G401 (cell line): ENCODE data around the gene LMAN1L. TPM values are rescaled to one million over a fixed set of nuclear protein-coding genes. Genes with fewer than 3 reads are reported as not detected.

Experiments
- DNase-seq: peaks from one replicate; pipeline ENCODE4 v3.0.0-alpha.2; 2015; ENCODE audit warnings: low spot score
- in situ Hi-C: cut with HindIII; loops from 2 replicates; pipeline ENCODE4 v1.10.0; 2016; ENCODE audit warnings: low sequenced_read_pairs, mixed read lengths
- total RNA-seq: library from RNA; depleted of rRNA; stranded (reverse); fragments of >200 nt; shearing (Covaris generic); gene quantifications from 2 replicates; pipeline ENCODE4 v1.2.3, GENCODE V29; 2014

Gene LMAN1L
- total RNA-seq, 1 experiment from 2014 or later, result not detected

DNA sequence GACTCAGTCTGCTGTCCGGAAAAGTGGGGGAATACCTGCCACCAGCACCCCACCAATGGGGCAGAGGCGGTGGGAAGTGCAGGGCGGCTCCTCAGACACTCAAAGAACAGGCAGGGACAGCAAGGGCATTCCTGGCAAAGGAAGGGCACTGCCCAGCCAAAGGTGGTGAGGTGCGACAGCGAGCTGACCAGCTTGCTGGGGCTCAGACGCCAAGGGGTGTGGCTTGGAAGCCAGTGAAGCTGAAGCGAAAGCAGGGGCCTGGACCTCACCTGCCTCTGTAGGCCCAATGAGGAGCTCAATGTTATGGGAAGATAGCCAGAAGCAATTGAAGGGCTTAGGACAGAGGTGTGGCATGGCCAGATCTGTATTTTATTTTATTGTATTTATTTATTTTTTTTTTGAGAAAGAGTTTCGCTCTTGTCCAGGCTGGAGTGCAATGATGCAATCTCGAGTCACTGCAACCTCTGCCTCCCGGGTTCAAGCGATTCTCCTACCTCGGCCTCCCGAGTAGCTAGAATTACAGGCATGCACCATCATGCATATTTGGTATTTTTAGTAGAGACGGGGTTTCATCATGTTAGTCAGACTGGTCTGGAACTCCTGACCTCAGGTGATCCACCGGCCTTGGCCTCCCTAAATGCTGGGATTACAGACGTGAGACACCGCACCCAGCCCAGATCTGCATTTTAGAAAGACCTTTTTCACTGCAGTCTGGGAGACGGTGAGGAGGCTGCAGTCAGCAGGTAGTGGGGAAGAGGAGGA, 4.4 kb upstream of the LMAN1L start:
- DNase-seq, result peak; percentile 89
- in situ Hi-C loops, result no loop called here

DNA sequence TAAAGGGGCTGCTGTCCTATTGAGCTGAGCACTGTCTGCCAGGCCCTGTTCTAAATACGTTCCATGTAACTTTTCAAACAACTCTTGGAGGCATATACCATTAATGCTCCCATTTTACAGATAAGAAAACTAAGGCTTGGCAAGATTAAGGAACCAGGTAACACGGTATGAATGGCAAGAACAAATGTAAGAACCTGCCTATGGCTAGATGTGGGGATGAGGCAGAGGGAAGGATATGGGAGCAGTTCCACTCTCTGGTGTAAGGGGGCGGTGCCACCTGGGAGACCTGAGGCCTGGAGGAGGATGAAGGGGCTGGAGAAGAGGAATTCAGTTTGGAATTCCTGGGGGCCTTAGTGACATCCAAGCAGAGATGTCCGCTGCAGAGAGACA, 3.8 kb upstream of the LMAN1L start:
- in situ Hi-C loops, result no loop called here

DNA sequence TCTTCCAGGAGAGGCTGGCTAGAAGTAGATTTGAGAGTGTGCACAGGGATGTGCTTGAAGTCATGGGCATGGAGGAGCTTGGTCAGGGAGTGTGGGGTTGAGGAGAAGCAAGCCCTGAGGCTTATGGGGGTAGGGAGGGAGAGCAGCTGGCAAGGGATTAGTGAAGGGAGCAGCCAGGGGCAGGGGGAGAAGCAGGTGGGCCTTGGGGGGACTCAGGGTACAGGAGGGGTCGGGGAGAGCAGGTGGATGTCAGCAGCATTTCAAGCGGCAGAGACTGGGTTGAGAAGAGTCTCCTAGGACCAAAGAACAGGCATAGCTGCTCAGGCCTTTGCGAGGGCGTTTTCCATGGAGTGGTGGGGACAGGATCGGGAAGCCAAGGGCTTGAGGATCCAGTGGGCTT, 3.4 kb upstream of the LMAN1L start:
- DNase-seq, result no peak
- in situ Hi-C loops, result no loop called here

More for the DNA sequence above, 3.8 kb upstream of the LMAN1L start:
- no peak for DNase-seq

GRCh38 chr15:74809956-74810355, 2.7 kb upstream of the LMAN1L start:
- DNase-seq, result no peak
- in situ Hi-C loops, result no loop called here

GRCh38 chr15:74815121-74815934, 2.7 kb downstream of the LMAN1L start:
- DNase-seq, result peak; percentile 91
- in situ Hi-C loops, result loop anchor here (5.0 kb wide), 1 partner anchor 38 kb away; no protein-coding TSS in a partner anchor

DNA sequence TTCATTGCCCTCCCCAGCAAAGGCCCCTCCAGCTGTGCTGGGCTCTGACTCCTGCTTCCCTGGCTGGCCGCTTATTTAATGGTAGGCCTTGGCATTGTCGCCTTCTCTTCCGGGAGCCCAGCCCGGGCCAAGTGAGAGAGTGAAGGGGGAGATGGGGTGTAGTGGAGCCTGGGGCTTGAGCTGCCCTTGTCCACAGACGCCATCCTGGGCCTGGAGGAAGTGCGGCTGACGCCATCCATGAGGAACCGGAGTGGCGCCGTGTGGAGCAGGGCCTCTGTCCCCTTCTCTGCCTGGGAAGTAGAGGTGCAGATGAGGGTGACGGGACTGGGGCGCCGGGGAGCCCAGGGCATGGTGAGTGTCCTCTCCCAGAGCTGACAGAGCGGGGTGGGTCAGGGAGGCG, 3.3 kb downstream of the LMAN1L start:
- no peak for DNase-seq
- in situ Hi-C loops, result loop anchor here (5.0 kb wide), 1 partner anchor 39 kb away; no protein-coding TSS in a partner anchor

- DNase-seq, result peak; percentile 68
- in situ Hi-C loops, result loop anchor here (5.0 kb wide), 1 partner anchor 39 kb away; no protein-coding TSS in a partner anchor
Measured at GRCh38 chr15:74816624-74817369, 4.2 kb downstream of the LMAN1L start.

GRCh38 chr15:74817370-74817737, 4.7 kb downstream of the LMAN1L start:
- DNase-seq, result no peak
- in situ Hi-C loops, result loop anchor here (5.0 kb wide), 1 partner anchor 40 kb away; no protein-coding TSS in a partner anchor

DNA sequence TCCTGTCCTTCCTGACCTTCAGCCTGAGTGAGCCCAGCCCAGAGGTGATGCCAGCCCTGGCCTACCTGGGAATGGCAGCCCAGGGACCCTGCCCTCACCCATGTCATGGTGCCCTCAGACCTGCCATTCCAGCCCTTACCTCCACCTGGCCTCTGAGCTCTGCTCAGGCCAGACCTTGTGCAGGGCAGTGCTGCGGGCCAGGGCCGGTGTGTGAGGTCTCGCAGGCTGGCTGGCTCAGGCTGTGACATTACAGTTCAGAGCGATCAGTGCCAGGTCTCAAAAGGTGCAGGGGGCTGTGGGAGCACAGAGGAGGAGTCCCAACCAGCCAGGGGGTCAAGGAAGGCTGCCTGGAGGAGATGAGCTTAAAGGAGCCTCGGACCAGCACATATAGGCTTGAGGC, 7.4 kb downstream of the LMAN1L start:
- in situ Hi-C loops, result no loop called here

DNA sequence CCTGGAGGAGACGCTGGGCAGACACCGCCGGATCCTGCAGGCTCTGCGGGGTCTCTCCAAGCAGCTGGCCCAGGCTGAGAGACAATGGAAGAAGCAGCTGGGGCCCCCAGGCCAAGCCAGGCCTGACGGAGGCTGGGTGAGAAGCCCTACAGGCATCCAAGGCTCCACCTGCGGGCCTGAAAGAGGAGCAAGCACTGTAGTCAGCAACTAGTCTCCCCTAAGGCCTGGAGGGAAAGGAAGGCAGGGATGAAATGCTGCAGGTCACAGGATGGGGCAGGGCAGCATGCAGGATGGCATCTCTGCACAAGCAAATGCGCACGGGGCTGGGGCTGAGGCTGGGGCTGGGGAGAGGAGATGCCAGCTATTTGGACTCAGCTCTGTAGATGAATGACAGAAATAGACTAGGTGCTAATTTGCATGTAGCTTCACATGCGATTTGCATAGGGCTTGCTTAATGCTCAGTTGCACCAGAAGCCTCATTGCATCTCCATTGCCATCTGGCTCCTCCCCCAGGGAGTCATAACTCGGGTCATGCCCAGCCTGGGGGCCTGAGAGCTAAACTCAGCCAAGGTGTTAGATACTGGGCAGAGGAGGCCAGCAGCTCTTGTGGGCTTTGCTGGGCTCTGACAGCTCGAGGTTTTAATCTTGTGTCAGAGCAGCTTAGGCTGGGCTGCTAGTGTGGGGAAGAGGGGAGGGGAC, 8.6 kb downstream of the LMAN1L start:
- DNase-seq, result peak; percentile 73
- in situ Hi-C loops, result no loop called here

More for the DNA sequence above, 7.4 kb downstream of the LMAN1L start:
- no peak for DNase-seq

GRCh38 chr15:74821790-74822158, 9.1 kb downstream of the LMAN1L start:
- in situ Hi-C loops, result no loop called here
- DNase-seq, result no peak

DNA sequence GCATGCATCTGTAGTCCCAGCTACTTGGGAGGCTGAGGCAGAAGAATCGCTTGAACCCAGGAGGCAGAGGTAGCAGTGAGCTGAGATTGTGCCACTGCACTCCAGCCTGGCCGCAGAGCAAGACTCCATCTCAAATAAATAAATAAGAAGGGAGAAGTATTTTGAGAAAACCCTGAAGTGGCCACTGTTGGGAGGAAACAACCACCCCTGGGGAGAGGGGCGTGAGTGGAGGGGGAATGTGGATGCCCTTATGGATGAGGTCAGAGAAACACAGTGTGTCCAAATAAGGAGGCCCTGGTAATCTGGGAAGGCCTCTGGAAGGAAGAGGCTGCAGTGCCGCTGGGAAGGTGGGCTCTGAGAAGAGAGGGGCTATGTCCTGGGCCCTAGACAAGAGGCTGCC, 9.6 kb downstream of the LMAN1L start:
- in situ Hi-C loops, result no loop called here
- DNase-seq, result no peak

- no peak for DNase-seq
- in situ Hi-C loops, result no loop called here
Measured at GRCh38 chr15:74823324-74823723, 10.7 kb downstream of the LMAN1L start.

DNA sequence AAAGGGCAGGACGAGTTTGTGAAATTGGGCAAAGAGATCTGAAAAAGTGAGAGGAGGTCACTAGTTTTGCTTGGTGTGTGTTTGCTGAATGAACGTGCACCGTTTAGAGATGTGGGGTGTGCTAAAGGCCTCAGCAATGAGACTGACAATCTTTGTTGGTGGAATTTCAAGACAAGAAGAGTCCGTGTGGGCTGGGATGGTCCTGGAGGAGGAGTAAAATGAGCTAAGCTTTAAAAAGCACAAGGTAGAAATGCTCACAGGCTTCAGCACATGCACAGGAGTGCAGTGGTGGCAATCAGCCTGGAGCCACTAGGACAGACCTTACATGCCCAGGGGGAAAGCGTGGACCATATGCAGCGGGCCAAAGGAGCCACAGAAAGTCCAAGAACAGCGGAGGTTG, 12.3 kb downstream of the LMAN1L start:
- in situ Hi-C loops, result no loop called here
- DNase-seq, result no peak

DNA sequence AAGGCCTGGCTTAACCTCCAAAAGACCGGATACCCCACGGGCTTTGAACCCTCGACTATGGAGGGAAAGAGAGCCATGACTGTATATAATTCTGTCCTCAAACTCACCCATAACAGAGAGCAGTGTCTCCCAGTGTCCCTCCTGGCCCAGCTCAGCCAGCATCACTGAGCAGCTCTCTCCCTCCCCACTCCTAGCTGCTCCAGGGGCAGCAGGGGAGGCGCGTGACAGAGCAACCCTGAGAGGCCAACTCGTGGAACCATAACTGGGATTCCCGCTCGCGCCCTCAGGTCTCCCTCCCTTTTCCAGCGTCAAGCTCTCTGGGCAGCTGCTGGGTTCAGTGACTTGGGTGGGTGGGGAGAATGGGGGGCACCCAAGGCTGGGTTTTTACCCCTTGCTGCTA, 13.2 kb downstream of the LMAN1L start:
- in situ Hi-C loops, result no loop called here
- no peak for DNase-seq

DNA sequence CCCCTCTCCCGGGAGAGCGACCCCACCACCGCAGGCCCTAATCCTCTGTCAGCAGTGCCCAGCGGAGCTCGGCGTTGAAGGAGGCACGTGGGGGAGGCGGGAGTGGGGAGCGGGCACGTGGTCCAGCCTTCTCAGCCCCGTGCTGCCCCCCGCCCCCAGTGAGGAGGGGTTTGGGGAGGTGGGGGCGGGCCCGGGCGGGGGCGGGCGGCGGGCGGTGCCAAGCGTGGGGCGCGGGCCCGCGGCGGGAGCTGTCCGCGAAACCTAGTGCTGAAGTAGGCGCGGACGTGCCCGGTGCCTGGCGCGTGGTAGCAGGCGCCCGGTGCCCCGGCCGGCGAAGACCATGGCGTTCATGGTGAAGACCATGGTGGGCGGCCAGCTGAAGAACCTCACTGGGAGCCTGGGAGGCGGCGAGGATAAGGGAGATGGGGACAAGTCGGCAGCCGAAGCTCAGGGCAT, 13.8 kb downstream of the LMAN1L start, which contains the start of gene CPLX3:
Gene CPLX3, plus strand, starts transcription at position 264 of the 456 bp plus-strand sequence. Its CDS starts 77 bp downstream, at position 341.
- no peak for DNase-seq
- in situ Hi-C loops, result no loop called here

DNA sequence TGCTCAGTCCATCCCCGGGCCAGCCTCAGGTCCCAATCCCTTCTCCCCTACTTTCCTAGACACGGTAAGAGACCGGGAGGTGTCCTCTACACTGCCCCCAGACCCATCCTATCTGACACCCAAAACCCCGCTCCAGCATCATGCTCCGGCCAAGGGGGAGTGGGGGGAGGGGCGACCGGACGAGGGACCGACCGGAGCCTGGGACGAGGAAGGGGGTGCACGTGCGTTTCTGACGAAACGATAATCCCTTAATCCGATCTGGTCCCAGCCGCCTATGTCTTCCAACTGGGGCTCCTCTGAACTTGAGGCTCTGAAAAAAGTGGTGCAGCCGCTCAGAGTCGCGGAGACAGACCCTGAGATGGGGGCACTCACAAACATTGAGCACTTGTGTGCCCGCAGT, 14.3 kb downstream of the LMAN1L start:
- in situ Hi-C loops, result no loop called here
- no peak for DNase-seq

- no peak for DNase-seq
- in situ Hi-C loops, result no loop called here
Measured at GRCh38 chr15:74827614-74828013, 15.0 kb downstream of the LMAN1L start.

DNA sequence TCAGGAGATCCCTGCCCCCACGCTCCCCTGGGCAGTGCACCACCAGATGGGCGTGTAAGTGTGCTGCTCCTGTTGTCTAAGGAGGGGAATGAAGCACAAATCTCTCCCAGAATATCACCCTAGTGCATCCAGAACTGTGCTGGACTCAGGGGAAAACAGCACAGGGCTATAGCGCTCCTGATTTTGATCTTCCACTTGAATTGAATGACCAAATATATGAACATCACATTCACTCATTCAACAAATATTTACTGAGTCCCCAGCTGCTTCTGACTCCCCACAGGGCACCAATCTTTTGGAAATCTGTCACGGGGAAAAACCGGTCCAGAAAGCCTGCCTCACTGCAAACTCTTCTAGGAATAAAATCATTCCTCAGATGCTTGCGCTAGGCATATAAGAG, 16.2 kb downstream of the LMAN1L start:
- in situ Hi-C loops, result no loop called here
- DNase-seq, result peak; percentile 56
